Femur (tissue), 1 donor: ENCODE results near the gene PKNOX2.
"Not testable (repeated sequence)": the region's sequence is repeated elsewhere in the genome, so short reads cannot be mapped to it uniquely, and the experiment has no call there.

ENCODE experiments used
- DNase-seq: peaks from one replicate; pipeline ENCODE4 v3.0.0-alpha.2; 2017

The PKNOX2 gene

GRCh38 chr11:125210066-125210465, 45.5 kb downstream of the PKNOX2 start:
- no peak for DNase-seq

GRCh38 chr11:125211191-125211947, 46.8 kb downstream of the PKNOX2 start:
- DNase-seq, result peak; percentile 64

- no peak for DNase-seq
Measured at GRCh38 chr11:125211948-125212340, 47.4 kb downstream of the PKNOX2 start.

- peak; percentile 85 for DNase-seq
Measured at GRCh38 chr11:125214601-125215565, 50.3 kb downstream of the PKNOX2 start.

- no peak for DNase-seq
Measured at GRCh38 chr11:125215976-125216375, 51.4 kb downstream of the PKNOX2 start.

- no peak for DNase-seq
Measured at GRCh38 chr11:125218336-125218735, 53.8 kb downstream of the PKNOX2 start.

- DNase-seq, result no peak
Measured at GRCh38 chr11:125221461-125221860, 56.9 kb downstream of the PKNOX2 start.

- no peak for DNase-seq
Measured at GRCh38 chr11:125222494-125222893, 57.9 kb downstream of the PKNOX2 start.

- not testable (repeated sequence) for DNase-seq
Measured at GRCh38 chr11:125223161-125223560, 58.6 kb downstream of the PKNOX2 start.

- peak; percentile 33 for DNase-seq
Measured at GRCh38 chr11:125223901-125224361, 59.4 kb downstream of the PKNOX2 start.

- peak; percentile 67 for DNase-seq
Measured at GRCh38 chr11:125224391-125225021, 60.0 kb downstream of the PKNOX2 start.

GRCh38 chr11:125225401-125225800, 60.9 kb downstream of the PKNOX2 start:
- no peak for DNase-seq

- DNase-seq, result no peak
Measured at GRCh38 chr11:125226031-125226430, 61.5 kb downstream of the PKNOX2 start.

GRCh38 chr11:125226706-125227105, 62.2 kb downstream of the PKNOX2 start:
- no peak for DNase-seq

- DNase-seq, result no peak
Measured at GRCh38 chr11:125227151-125227550, 62.6 kb downstream of the PKNOX2 start.

GRCh38 chr11:125228445-125228844, 63.9 kb downstream of the PKNOX2 start:
- DNase-seq, result no peak

- no peak for DNase-seq
Measured at GRCh38 chr11:125228993-125229392, 64.4 kb downstream of the PKNOX2 start.

GRCh38 chr11:125229916-125230315, 65.4 kb downstream of the PKNOX2 start:
- no peak for DNase-seq

GRCh38 chr11:125233116-125233515, 68.6 kb downstream of the PKNOX2 start:
- DNase-seq, result no peak

- no peak for DNase-seq
Measured at GRCh38 chr11:125233736-125234275, 69.3 kb downstream of the PKNOX2 start.

- no peak for DNase-seq
Measured at GRCh38 chr11:125235071-125235471, 70.5 kb downstream of the PKNOX2 start.

- no peak for DNase-seq
Measured at GRCh38 chr11:125236072-125236825, 71.7 kb downstream of the PKNOX2 start.
